Adrenal gland (tissue), 12 donors: ENCODE results near the gene RBM47. TPM values are rescaled to one million over a fixed set of nuclear protein-coding genes. Genes with fewer than 3 reads are reported as not detected.

Experiments used
- DNase-seq, 7 donors: peaks; one replicate each; pipeline ENCODE4 v3.0.0-alpha.2; 2019 to 2020
- H3K27ac ChIP-seq, 5 donors: fragments of 200-600 bp; sonication (generic) in 4 of 5; 1 replicate in 3 of 5; 2 replicates in 2 of 5; pipeline versions ENCODE4 v1.5.1 to v1.8.0; 2016 to 2020; ENCODE audit warnings: mild to moderate bottlenecking in 1 of 5
- H3K27me3 ChIP-seq: fragments of 200-600 bp; 2 replicates; pipeline ENCODE4 v1.8.0; 2021
- H3K36me3 ChIP-seq, 2 donors: fragments of 200-600 bp; replicated peaks in 1 of 2; 1 replicate in 1 of 2; 2 replicates in 1 of 2; pipeline versions ENCODE4 v1.5.1 to v1.8.0; 2018 to 2022
- H3K4me1 ChIP-seq, 2 donors: fragments of 200-600 bp; replicated peaks in 1 of 2; 1 replicate in 1 of 2; 2 replicates in 1 of 2; pipeline versions ENCODE4 v1.5.1 to v1.8.0; 2018 to 2021
- H3K4me3 ChIP-seq, 4 donors: fragments of 200-600 bp; sonication (generic) in 3 of 4; one replicate each; pipeline ENCODE4 v1.5.1; 2016 to 2018
- H3K9me3 ChIP-seq, 3 donors: fragments of 200-600 bp; sonication (generic) in 1 of 3; replicated peaks in 1 of 3; 1 replicate in 2 of 3; 2 replicates in 1 of 3; pipeline versions ENCODE4 v1.5.1 to v1.8.0; 2016 to 2021
- POLR2A ChIP-seq, 2 donors: fragments of 450-650 bp; IDR thresholded peaks; one replicate each; pipeline ENCODE4 v1.6.1; 2017; ENCODE audit warnings: antibody characterized with exemption in 2 of 2, mild to moderate bottlenecking in 2 of 2, moderate library complexity in 1 of 2
- WGBS, 4 donors: extraction: QIAGEN DNeasy Blood & Tissue Kit in 2 of 4; methylation state at CpG; one replicate each; pipeline versions ENCODE4 v1.1.5 to v1.1.7; 2013 to 2017; 5-methylcytosine and 5-hydroxymethylcytosine counted together
- intact Hi-C, 2 donors: fragments of 100-400 bp; cut with DNase I; formaldehyde crosslinking; loops; one replicate each; pipeline versions ENCODE4 v1.14.1 to v1.15.0; 2022 to 2023
- polyA plus RNA-seq, 3 donors: library from polyadenylated mRNA; stranded (reverse); fragments of 200-250 nt in 2 of 3; fragments of 350-450 nt in 1 of 3; fragmentation: Illumina TruSeq in 1 of 3; extraction: RNeasy Lipid Tissue Mini Kit (QIAGEN cat#74804) in 1 of 3; gene quantifications; one replicate each; pipeline ENCODE4 v1.2.3, GENCODE V29; 2013 to 2014
- total RNA-seq, 9 donors: library from RNA; depleted of rRNA in 4 of 9; stranded (reverse); fragments of >200 nt in 4 of 9; fragments of 120-200 nt in 1 of 9; fragmentation: NEBNext Ultra II Directional in 1 of 9; extraction: Animal tissue kit (Norgen Biotek cat#: 25700) in 1 of 9; gene quantifications; one replicate each; pipeline versions ENCODE4 v1.1.0 to v1.2.4, GENCODE V29; 2013 to 2023
- TF ChIP-seq, protein P1 (sequence below), 6 experiments: fragments of 450-650 bp in 4 of 6; fragments of 200-600 bp in 2 of 6; sonication (generic) in 1 of 6; IDR thresholded peaks; 1 replicate in 5 of 6; 2 replicates in 1 of 6; pipeline versions ENCODE4 v1.5.1 to v1.8.0; 2016 to 2021; ENCODE audit warnings: antibody characterized with exemption in 6 of 6, mild to moderate bottlenecking in 2 of 6, moderate library complexity in 1 of 6
- donor health status: healthy with polysubstance abuse.
- donor health status: Bipolar disorder and iron deficiency.
- donor health status: DM: yes; HTN: yes; CAD: no.
- donor health status: DM: no; HTN: no; CAD: no.
- donor health status: DM: no; HTN: no; CAD: no.
- donor health status: DM: yes; HTN: yes; CAD: no.

The RBM47 gene
- total and polyA plus RNA-seq, 12 donors: 25.7 to 370 (median 155) TPM

- peak in 1 of 7 donors; percentile 12 for DNase-seq
- WGBS, 4 donors: 84 to 96% (median 87%) methylated on average over 3 of the region's 3 CpGs
- Histone ChIP-seq H3K27me3 (no peaks in the 10 kb centered on the region), H3K36me3 (no peaks in the 10 kb centered on the region), H3K9me3 (no peaks in the 10 kb centered on the region), H3K4me3 (no peak overlapping the region), H3K27ac (peak overlapping the region in 2 of 5 donors; percentile 10 to 45), H3K4me1 (peaks cover 7 to 26% of the 10 kb centered on the region in 2 donors)
- intact Hi-C loops: no loop called here
- TF ChIP-seq, protein P1, sequence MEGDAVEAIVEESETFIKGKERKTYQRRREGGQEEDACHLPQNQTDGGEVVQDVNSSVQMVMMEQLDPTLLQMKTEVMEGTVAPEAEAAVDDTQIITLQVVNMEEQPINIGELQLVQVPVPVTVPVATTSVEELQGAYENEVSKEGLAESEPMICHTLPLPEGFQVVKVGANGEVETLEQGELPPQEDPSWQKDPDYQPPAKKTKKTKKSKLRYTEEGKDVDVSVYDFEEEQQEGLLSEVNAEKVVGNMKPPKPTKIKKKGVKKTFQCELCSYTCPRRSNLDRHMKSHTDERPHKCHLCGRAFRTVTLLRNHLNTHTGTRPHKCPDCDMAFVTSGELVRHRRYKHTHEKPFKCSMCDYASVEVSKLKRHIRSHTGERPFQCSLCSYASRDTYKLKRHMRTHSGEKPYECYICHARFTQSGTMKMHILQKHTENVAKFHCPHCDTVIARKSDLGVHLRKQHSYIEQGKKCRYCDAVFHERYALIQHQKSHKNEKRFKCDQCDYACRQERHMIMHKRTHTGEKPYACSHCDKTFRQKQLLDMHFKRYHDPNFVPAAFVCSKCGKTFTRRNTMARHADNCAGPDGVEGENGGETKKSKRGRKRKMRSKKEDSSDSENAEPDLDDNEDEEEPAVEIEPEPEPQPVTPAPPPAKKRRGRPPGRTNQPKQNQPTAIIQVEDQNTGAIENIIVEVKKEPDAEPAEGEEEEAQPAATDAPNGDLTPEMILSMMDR (IDR thresholded peaks at IDR 0.05): no peak
- TF ChIP-seq POLR2A (IDR thresholded peaks at IDR 0.05): no peak
These were observed 22.4 kb downstream of the RBM47 start for GRCh38 chr4:40607221-40607620.

DNA sequence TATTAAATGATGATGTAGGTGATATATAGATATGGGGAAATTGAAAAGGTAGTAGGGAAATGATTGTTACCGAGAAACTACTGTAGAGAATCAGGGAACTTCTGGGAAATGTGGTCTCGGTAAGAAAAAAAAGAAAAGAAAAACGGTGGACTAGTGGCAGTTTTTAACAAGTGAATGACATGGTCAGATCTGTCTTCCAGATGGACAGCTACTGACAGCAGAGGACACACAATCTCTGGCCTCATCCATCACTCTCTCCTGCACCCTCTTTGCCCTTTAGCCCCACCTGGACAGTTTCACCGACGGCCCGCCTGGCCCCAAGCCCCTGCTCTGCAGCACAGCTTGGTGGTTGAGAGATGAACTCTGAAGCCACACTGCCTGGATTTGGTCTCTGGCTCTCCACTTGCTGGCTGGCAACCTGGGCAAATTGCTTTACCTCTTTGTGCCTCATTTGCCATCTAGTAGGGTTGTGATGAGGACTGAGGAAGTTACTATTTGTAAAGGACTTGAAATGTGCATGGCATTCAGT, 23.4 kb downstream of the RBM47 start:
- intact Hi-C loops: no loop called here
- no peaks in the 10 kb centered on the region for H3K36me3 ChIP-seq
- H3K27me3 ChIP-seq: no peaks in the 10 kb centered on the region
- peaks cover 16 to 31% of the 10 kb centered on the region in 2 donors for H3K4me1 ChIP-seq
- no peak for TF ChIP-seq POLR2A (IDR thresholded peaks at IDR 0.05)
- TF ChIP-seq, protein P1 (IDR thresholded peaks at IDR 0.05): peak in 3 of 6 experiments; percentile 20 to 31 (median 21)
- 46 to 57% (median 52%) methylated on average over 6 of the region's 6 CpGs for WGBS, 4 donors
- peak overlapping the region in 3 of 5 donors; percentile 17 to 61 (median 48) for H3K27ac ChIP-seq
- no peak overlapping the region for H3K4me3 ChIP-seq
- peak in 1 of 7 donors; percentile 40 for DNase-seq
- no peaks in the 10 kb centered on the region for H3K9me3 ChIP-seq

- intact Hi-C loops: no loop called here
- H3K9me3 ChIP-seq: no peaks in the 10 kb centered on the region
- no peaks in the 10 kb centered on the region for H3K27me3 ChIP-seq
- H3K27ac ChIP-seq: peak overlapping the region in 2 of 5 donors; percentile 54 to 90
- TF ChIP-seq POLR2A (IDR thresholded peaks at IDR 0.05): no peak
- TF ChIP-seq, protein P1 (IDR thresholded peaks at IDR 0.05): no peak
- no peaks in the 10 kb centered on the region for H3K36me3 ChIP-seq
- H3K4me1 ChIP-seq: peaks cover 19 to 33% of the 10 kb centered on the region in 2 donors
- H3K4me3 ChIP-seq: no peak overlapping the region
- DNase-seq: no peak
These were observed 26.4 kb downstream of the RBM47 start for GRCh38 chr4:40603281-40603680.

DNA sequence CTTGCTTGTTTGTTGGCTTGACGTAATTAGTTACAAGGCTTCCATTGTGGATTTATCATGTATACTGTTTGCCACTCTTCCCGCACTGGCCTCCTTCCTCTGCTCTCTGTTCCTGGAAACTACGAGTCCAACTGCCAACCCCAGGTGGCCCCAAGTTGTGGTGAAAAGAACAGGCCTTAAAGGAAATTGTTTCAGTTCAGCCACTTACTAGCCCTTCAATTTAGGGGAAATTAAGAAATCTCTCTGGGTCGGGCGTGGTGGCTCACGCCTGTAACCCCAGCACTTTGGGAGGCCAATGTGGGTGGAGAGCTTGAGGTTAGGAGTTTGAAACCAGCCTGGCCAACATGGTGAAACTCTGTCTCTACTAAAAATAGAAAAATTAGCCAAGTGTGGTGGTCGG, 28.0 kb downstream of the RBM47 start:
- H3K4me1 ChIP-seq: peaks cover 19 to 40% of the 10 kb centered on the region in 2 donors
- peaks cover 0 to 1% of the 10 kb centered on the region in 2 donors for H3K36me3 ChIP-seq
- 70 to 87% (median 83%) methylated on average over 7 of the region's 7 CpGs for WGBS, 4 donors
- H3K27me3 ChIP-seq: no peaks in the 10 kb centered on the region
- no peaks in the 10 kb centered on the region for H3K9me3 ChIP-seq
- peak overlapping the region; percentile 52 to 90 (median 76) for H3K27ac ChIP-seq
- peak in 1 of 7 donors; percentile 40 for DNase-seq
- H3K4me3 ChIP-seq: no peak overlapping the region
- intact Hi-C loops: no loop called here
- TF ChIP-seq, protein P1 (IDR thresholded peaks at IDR 0.05): no peak
- no peak for TF ChIP-seq POLR2A (IDR thresholded peaks at IDR 0.05)
